GM12892 (cell line): ENCODE data around the gene WASHC2A.
"Not testable (repeated sequence)": the region's sequence is repeated elsewhere in the genome, so short reads cannot be mapped to it uniquely, and the experiment has no call there.

Experiments used
- POLR2A ChIP-seq: IDR thresholded peaks from 2 replicates; pipeline ENCODE4 v1.6.1; 2011; ENCODE audit warnings: low read depth, low read length, control low read depth
- POLR2AphosphoS5 ChIP-seq: IDR thresholded peaks from 2 replicates; pipeline ENCODE4 v1.6.1; 2011; ENCODE audit warnings: low read depth, low read length, control low read depth
- TAF1 ChIP-seq: IDR thresholded peaks from 2 replicates; pipeline ENCODE4 v1.6.1; 2011; ENCODE audit warnings: low read depth, mild to moderate bottlenecking, control low read depth, low read length, borderline replicate concordance

DNA sequence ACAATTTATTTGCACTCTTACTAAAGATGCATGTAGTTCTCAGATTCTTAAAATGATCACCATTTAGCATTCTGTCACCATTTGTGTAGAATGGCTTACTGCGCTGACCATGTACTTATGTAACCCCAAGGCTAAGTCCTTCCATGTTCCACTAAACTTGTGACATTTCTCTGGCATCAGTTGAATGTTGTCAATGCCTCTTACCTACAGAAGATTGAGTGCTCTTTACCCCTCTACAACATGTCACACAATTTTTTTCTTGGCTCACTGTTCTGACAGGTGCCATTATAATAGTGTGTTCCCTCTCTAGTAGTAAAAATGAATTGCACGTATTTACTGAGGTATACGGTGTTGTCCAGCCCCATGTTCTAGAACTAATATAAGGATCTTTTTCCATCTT lies 100.1 kb downstream of the WASHC2A start:
- not testable (repeated sequence) for TF ChIP-seq POLR2AphosphoS5, POLR2A, TAF1
